Nasal cavity respiratory epithelium epithelial cell of viscerocranial mucosa (primary cell): ENCODE results near the gene FGFR2. TPM values are rescaled to one million over a fixed set of nuclear protein-coding genes. Genes with fewer than 3 reads are reported as not detected.

ENCODE experiments used
- total RNA-seq: library from RNA; depleted of rRNA; stranded (reverse); fragments of >200 nt; gene quantifications from 2 replicates; pipeline ENCODE4 v1.2.3, GENCODE V29; 2014

FGFR2 gene
- total RNA-seq = 20.2 and 35.2 TPM in 2 replicates

DNA sequence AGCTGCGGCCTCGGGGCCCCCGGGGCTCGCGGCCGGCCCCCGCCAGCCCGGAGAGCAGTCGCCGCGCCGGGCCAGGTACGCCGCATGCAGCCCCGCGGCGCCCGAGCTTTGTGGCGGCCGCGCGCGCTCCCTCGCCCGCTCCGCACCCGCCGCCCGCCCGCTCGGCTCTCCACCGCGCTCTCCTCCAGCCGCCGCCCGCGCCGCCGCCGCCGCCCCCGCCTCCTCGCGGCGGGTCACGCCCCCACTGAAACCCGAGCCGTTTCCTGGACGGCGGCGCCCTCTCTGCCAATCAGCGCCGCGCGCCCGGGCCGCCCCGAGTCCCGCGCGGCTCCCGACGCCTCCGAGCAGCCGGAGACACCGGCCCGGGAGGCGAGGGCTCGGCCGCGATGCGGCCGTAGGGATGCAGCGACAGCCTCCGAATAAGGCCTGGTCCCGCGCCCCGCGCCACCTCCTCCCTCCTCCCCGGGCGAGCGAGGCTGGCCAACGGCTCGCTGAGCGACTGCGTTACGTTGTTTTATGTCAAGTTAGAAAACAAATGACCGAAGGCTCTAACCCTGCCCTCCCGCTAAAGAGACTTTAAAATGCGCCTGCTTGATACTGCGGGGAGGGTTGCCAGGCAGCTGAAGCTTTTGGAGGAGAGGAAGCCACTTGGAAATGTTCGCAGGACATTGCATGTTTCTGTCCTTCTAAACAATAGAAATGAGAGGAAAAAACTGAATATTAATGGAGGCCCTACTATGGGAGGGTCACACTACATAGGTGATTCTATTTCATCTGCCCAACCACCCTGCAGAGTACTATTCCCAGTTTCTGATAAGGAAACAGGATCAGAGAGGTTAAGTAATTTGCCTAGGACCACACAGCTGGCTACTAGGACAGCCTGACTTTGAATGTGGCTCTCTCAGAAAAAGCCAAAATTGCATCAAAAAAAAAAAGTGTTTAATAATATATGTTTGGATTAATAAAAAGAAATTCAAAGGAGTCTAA, at the start of gene FGFR2:
FGFR2 (minus strand) TSS at position 182 of the 987 bp plus-strand sequence. CDS start 4,627 bp downstream, outside the sequence.

